DOHH2 (cell line): ENCODE data around the gene PHF21A.

Experiments
- H3F3A ChIP-seq: fragments of 200-600 bp; sonication (generic), shearing (Covaris generic); 2 replicates; pipeline ENCODE4 v1.6.0; 2016; ENCODE audit warnings: antibody characterized with exemption, mild to moderate bottlenecking; ENCODE audit not compliant: control insufficient read depth, insufficient read depth
- H3K27ac ChIP-seq: fragments of 200-600 bp; sonication (generic); 2 replicates; pipeline ENCODE4 v1.5.1; 2014; ENCODE audit warnings: low read depth, mild to moderate bottlenecking, low read length, moderate library complexity
- H3K27me3 ChIP-seq: fragments of 200-600 bp; sonication (generic); 2 replicates; pipeline ENCODE4 v1.6.1; 2014; ENCODE audit warnings: mild to moderate bottlenecking, low read length, mixed read lengths; ENCODE audit not compliant: control insufficient read depth
- H3K36me3 ChIP-seq: fragments of 200-600 bp; sonication (generic); 2 replicates; pipeline ENCODE4 v1.6.1; 2014; ENCODE audit warnings: mild to moderate bottlenecking, low read length, moderate library complexity, mixed read lengths; ENCODE audit not compliant: control insufficient read depth
- H3K4me1 ChIP-seq: fragments of 200-600 bp; sonication (generic); 2 replicates; pipeline ENCODE4 v1.6.1; 2014; ENCODE audit warnings: mild to moderate bottlenecking, low read length, mixed read lengths; ENCODE audit not compliant: control insufficient read depth
- H3K4me2 ChIP-seq: fragments of 200-600 bp; sonication (generic); 2 replicates; pipeline ENCODE4 v1.6.0; 2014; ENCODE audit warnings: mild to moderate bottlenecking, low read length, moderate library complexity
- H3K4me3 ChIP-seq: fragments of 200-600 bp; sonication (generic); 2 replicates; pipeline ENCODE4 v1.5.1; 2014; ENCODE audit warnings: mild to moderate bottlenecking, low read length, mixed read lengths
- H3K79me2 ChIP-seq: fragments of 200-600 bp; sonication (generic); 2 replicates; pipeline ENCODE4 v1.6.1; 2014; ENCODE audit warnings: mild to moderate bottlenecking, low read length, mixed read lengths; ENCODE audit not compliant: control insufficient read depth
- H3K9me2 ChIP-seq: fragments of 200-600 bp; sonication (generic); replicated peaks from 2 replicates; pipeline ENCODE4 v1.6.1; 2014; ENCODE audit warnings: mild to moderate bottlenecking, low read length, mixed read lengths; ENCODE audit not compliant: control insufficient read depth
- H3K9me3 ChIP-seq: fragments of 200-600 bp; sonication (generic); 2 replicates; pipeline ENCODE4 v1.6.1; 2014; ENCODE audit warnings: antibody characterized with exemption, low read length, mixed read lengths; ENCODE audit not compliant: control insufficient read depth, insufficient read depth
- H4K20me1 ChIP-seq: fragments of 200-600 bp; sonication (generic); 2 replicates; pipeline ENCODE4 v1.6.0; 2014; ENCODE audit warnings: low read depth, mild to moderate bottlenecking, antibody characterized with exemption, low read length, moderate library complexity; ENCODE audit not compliant: control insufficient read depth, insufficient read depth
- EZH2phosphoT487 ChIP-seq: fragments of 200-600 bp; sonication (generic); IDR thresholded peaks from 2 replicates; pipeline ENCODE4 v1.6.1; 2017; ENCODE audit warnings: borderline replicate concordance, mild to moderate bottlenecking, antibody characterized with exemption, low read length, moderate library complexity, mixed read lengths
- TF ChIP-seq, protein P1 (sequence below): fragments of 200-600 bp; sonication (generic); IDR thresholded peaks from one replicate; pipeline ENCODE4 v1.5.1; 2014; ENCODE audit warnings: antibody characterized with exemption, mild to moderate bottlenecking, low read depth, low read length; ENCODE audit not compliant: poor library complexity, severe bottlenecking

The PHF21A gene

DNA sequence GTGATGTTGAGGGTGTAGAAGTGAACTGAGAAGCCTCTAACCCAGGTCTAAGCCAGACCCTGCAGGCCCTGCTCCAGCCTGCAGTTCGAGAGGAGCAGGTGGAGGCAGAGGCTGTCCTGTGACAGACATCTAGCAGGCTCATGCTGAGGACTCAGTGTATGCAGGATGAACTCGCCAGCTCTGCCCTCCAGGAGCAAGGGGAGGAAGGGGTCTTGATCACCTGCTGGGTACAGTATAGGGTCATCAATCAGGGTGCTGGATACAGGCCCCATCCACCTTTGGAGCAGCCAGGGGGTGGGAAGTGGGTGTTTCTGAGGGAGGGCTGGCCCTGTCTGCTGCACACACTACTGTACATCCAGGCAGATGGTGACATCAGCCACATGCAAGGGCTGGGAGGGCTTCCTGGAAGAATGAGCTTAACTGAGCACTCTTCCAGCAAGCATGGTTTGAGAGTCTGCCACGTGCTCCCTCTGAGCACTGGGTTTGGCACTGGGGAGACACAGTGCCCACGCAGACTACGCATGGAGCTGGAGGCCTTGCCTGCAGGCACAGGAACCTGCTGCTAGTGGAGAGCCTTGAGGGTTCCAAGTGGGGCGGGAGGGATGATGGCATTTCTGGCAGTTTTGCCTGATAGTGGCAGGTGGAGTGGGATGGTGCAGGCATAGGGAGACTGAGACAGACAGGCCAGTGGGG is 226.6 kb downstream of the PHF21A start:
- H3K4me1 ChIP-seq = peaks cover 11% of the 10 kb centered on the region
- peaks cover 21% of the 10 kb centered on the region for H3K27me3 ChIP-seq
- H3K27ac ChIP-seq = no peak overlapping the region
- TF ChIP-seq EZH2phosphoT487 = no peak
- TF ChIP-seq, protein P1, sequence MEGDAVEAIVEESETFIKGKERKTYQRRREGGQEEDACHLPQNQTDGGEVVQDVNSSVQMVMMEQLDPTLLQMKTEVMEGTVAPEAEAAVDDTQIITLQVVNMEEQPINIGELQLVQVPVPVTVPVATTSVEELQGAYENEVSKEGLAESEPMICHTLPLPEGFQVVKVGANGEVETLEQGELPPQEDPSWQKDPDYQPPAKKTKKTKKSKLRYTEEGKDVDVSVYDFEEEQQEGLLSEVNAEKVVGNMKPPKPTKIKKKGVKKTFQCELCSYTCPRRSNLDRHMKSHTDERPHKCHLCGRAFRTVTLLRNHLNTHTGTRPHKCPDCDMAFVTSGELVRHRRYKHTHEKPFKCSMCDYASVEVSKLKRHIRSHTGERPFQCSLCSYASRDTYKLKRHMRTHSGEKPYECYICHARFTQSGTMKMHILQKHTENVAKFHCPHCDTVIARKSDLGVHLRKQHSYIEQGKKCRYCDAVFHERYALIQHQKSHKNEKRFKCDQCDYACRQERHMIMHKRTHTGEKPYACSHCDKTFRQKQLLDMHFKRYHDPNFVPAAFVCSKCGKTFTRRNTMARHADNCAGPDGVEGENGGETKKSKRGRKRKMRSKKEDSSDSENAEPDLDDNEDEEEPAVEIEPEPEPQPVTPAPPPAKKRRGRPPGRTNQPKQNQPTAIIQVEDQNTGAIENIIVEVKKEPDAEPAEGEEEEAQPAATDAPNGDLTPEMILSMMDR = no peak
- H3K9me2 ChIP-seq = no peaks in the 10 kb centered on the region
- H3K4me2 ChIP-seq = no peak overlapping the region
- no peaks in the 10 kb centered on the region for H3F3A ChIP-seq
- no peaks in the 10 kb centered on the region for H3K36me3 ChIP-seq
- H3K9me3 ChIP-seq = no peaks in the 10 kb centered on the region
- H3K4me3 ChIP-seq = no peak overlapping the region
- no peaks in the 10 kb centered on the region for H4K20me1 ChIP-seq
- no peaks in the 10 kb centered on the region for H3K79me2 ChIP-seq

DNA sequence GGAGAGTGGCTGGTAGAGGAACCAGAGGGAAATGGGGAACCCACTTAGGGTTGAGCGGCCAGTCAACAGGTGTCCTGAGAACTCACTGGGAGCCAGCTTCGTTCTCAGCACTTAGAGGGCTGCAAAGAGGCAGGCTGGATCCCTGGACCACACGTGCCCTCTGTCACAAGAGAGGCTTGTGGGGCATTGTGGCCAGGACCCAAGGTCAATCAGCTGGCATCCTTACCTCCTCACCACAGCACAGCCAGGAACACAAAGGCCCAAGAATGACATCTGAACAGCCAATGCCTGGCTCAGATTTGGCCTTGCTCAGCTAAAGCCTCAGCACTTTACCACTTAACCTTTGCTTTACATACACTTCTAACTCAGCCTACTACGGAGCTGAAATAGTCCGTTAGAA is 228.4 kb downstream of the PHF21A start:
- H3K36me3 ChIP-seq = no peaks in the 10 kb centered on the region
- H3K9me3 ChIP-seq = no peaks in the 10 kb centered on the region
- no peak overlapping the region for H3K4me2 ChIP-seq
- no peak overlapping the region for H3K27ac ChIP-seq
- H3K79me2 ChIP-seq = no peaks in the 10 kb centered on the region
- no peaks in the 10 kb centered on the region for H3K4me1 ChIP-seq
- H3K9me2 ChIP-seq = no peaks in the 10 kb centered on the region
- no peaks in the 10 kb centered on the region for H4K20me1 ChIP-seq
- H3K27me3 ChIP-seq = peaks cover 4% of the 10 kb centered on the region; the same call in 1 of the 2 replicates
- TF ChIP-seq EZH2phosphoT487 = no peak
- TF ChIP-seq, protein P1 = no peak
- no peak overlapping the region for H3K4me3 ChIP-seq
- no peaks in the 10 kb centered on the region for H3F3A ChIP-seq

DNA sequence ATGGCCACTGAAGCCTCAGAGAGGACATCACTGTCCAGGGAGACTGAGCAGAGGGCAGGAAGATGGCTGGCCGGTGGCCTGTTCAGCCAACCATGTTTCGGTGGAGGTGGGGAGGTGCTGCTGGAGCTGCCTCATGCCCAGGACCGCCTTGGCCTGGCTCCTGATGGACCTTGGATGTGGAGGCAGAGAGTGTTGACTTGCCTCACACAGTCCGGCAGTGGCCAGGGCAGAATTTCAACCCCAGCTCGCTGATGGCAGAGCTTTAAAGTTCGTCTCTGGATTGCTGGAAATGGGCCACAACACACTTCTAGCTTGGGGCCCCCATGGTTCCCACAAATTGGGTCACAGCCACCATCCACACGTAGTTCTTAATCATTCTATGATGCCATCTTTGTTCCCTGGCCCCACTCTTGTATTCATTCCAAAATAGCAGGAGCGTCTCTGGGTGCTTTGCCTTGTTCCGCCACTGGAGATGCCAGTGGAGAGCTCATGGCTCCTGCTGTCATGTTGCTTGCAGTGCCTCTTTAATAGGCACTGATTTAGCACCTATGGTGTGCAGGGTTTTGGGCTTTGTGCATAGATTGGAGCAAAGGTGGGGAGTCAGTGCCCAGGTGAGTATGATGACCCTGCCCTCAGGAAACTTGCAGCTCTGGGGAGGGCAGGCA is 230.2 kb downstream of the PHF21A start:
- no peaks in the 10 kb centered on the region for H3F3A ChIP-seq
- TF ChIP-seq, protein P1 = no peak
- TF ChIP-seq EZH2phosphoT487 = no peak
- 0 out of 2 replicates have a peak, but pooled peaks cover 4% of the 10 kb centered on the region for H4K20me1 ChIP-seq
- no peak overlapping the region for H3K27ac ChIP-seq
- 0 out of 2 replicates have a peak, but pooled peaks cover 3% of the 10 kb centered on the region for H3K27me3 ChIP-seq
- H3K9me3 ChIP-seq = no peaks in the 10 kb centered on the region
- no peak overlapping the region for H3K4me2 ChIP-seq
- no peaks in the 10 kb centered on the region for H3K79me2 ChIP-seq
- H3K9me2 ChIP-seq = no peaks in the 10 kb centered on the region
- no peak overlapping the region for H3K4me3 ChIP-seq
- peaks cover under 1% of the 10 kb centered on the region; the same call in 1 of the 2 replicates for H3K4me1 ChIP-seq
- no peaks in the 10 kb centered on the region for H3K36me3 ChIP-seq
